Colonic mucosa (tissue), 4 donors: ENCODE data around the gene PLPPR1. TPM values are rescaled to one million over a fixed set of nuclear protein-coding genes. Genes with fewer than 3 reads are reported as not detected.
"Not testable (repeated sequence)": the region's sequence is repeated elsewhere in the genome, so short reads cannot be mapped to it uniquely, and the experiment has no call there.

Experiments
- DNase-seq: peaks from one replicate; pipeline ENCODE4 v3.0.0-alpha.2; 2020
- H3K27ac ChIP-seq: fragments of 200-600 bp; one replicate; pipeline ENCODE4 v1.8.0; 2021
- H3K27me3 ChIP-seq: fragments of 200-600 bp; one replicate; pipeline ENCODE4 v1.8.0; 2021
- H3K36me3 ChIP-seq: fragments of 200-600 bp; one replicate; pipeline ENCODE4 v1.8.0; 2021
- H3K4me1 ChIP-seq: fragments of 200-600 bp; one replicate; pipeline ENCODE4 v1.8.0; 2021; ENCODE audit warnings: mild to moderate bottlenecking
- H3K4me3 ChIP-seq: fragments of 200-600 bp; one replicate; pipeline ENCODE4 v1.8.0; 2021
- H3K9ac ChIP-seq, 2 donors: one replicate each; pipeline ENCODE4 v1.7.0; 2013; ENCODE audit warnings: control low read depth in 2 of 2, low read depth in 2 of 2, low read length in 2 of 2
- H3K9me3 ChIP-seq: fragments of 200-600 bp; one replicate; pipeline ENCODE4 v1.8.0; 2021
- CTCF ChIP-seq: fragments of 200-600 bp; IDR thresholded peaks from one replicate; pipeline ENCODE4 v1.8.0; 2022; ENCODE audit warnings: antibody characterized with exemption, mild to moderate bottlenecking
- intact Hi-C: fragments of 100-400 bp; cut with DNase I; formaldehyde crosslinking; loops from one replicate; pipeline ENCODE4 v1.14.1; 2022
- total RNA-seq, 2 donors: library from RNA; stranded (reverse); fragmentation: NEBNext Ultra II Directional in 1 of 2; extraction: Animal tissue kit (Norgen Biotek cat#: 25700) in 1 of 2; gene quantifications; one replicate each; pipeline ENCODE4 v1.2.1, GENCODE V29; 2021
- donor health status: healthy.
- donor health status: DM: no; HTN: no; CAD: no.
- donor health status: DM: no; HTN: no; CAD: no.

Gene PLPPR1
- total RNA-seq, 2 donors from 2014 or later = 0.25 to 0.69 TPM

- DNase-seq = no peak
- Histone ChIP-seq H3K4me1 (no peaks in the 10 kb centered on the region), H3K27ac (no peak overlapping the region), H3K9ac (no peak overlapping the region), H3K27me3 (peaks cover 14% of the 10 kb centered on the region), H3K36me3 (no peaks in the 10 kb centered on the region), H3K9me3 (no peaks in the 10 kb centered on the region), H3K4me3 (no peak overlapping the region)
- intact Hi-C loops = no loop called here
- TF ChIP-seq CTCF = no peak
Observed at GRCh38 chr9:101034222-101034621, 5.7 kb downstream of the PLPPR1 start.

DNA sequence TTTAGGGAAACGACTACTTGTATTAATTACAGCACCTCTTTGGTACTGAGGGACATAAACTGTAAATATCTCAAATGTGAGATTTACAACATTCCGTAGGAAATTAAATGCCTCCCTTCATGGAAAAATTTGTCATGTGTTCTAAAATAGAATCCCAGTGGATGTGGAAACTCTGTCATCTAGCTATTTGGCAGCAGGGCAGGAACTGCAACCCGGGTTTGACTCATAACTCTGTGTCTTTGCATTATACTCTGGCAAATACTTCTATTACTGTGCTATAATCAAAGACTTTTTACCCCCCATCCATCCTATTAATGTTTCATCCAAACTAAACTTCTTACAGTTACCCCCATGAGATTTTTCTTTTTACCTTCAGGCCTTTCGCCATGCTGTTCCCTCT is 6.6 kb downstream of the PLPPR1 start:
- no peaks in the 10 kb centered on the region for H3K4me1 ChIP-seq
- no peak overlapping the region for H3K9ac ChIP-seq
- no peak for DNase-seq
- peaks cover 5% of the 10 kb centered on the region for H3K27me3 ChIP-seq
- H3K4me3 ChIP-seq = no peak overlapping the region
- no peaks in the 10 kb centered on the region for H3K36me3 ChIP-seq
- intact Hi-C loops = no loop called here
- H3K9me3 ChIP-seq = no peaks in the 10 kb centered on the region
- no peak overlapping the region for H3K27ac ChIP-seq
- TF ChIP-seq CTCF = no peak

DNA sequence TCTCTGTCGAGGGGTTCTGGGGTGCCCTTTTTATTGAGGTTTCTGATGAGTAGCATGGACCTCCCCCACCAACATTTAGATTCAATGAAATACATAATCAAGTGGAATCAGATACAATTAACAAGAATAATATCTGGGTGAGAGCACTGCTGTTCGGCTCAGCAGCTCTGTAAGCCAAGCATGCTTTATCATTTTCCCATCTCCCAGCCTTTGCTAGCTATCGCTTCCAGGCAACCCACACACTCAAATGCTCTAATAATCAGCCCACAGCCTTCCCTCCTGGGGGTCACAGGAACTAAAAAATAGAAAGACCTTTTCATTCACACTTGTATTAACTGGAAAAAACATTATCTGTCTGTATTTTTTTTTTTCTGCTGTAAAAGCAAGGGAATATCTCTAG is 8.9 kb downstream of the PLPPR1 start:
- no peak for TF ChIP-seq CTCF
- no peak for DNase-seq
- no peak overlapping the region for H3K4me3 ChIP-seq
- intact Hi-C loops = no loop called here
- no peaks in the 10 kb centered on the region for H3K27me3 ChIP-seq
- no peak overlapping the region for H3K9ac ChIP-seq
- H3K36me3 ChIP-seq = no peaks in the 10 kb centered on the region
- no peak overlapping the region for H3K27ac ChIP-seq
- no peaks in the 10 kb centered on the region for H3K4me1 ChIP-seq
- no peaks in the 10 kb centered on the region for H3K9me3 ChIP-seq

DNA sequence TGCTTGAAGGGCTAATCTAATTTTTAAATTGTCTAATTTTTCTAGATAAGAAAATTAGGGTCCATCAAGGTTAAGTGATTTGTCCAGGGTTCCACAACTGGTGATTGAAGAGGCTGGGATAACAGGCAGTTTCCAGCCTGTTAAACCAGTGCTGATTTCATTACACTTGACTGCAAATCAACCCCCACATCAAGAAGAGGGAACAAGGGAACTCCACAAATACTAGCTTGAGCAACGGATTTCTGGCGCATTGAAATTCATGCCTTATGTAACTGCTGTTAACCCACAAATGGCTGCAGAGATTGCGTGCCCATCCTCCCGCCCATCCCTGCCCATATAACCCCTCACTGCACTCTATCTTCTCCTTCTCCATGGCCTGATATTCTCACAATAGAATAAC is 10.0 kb downstream of the PLPPR1 start:
- Histone ChIP-seq H3K4me1 (no peaks in the 10 kb centered on the region), H3K27me3 (no peaks in the 10 kb centered on the region), H3K4me3 (no peak overlapping the region), H3K36me3 (no peaks in the 10 kb centered on the region), H3K9ac (no peak overlapping the region), H3K9me3 (no peaks in the 10 kb centered on the region), H3K27ac (no peak overlapping the region)
- intact Hi-C loops = no loop called here
- TF ChIP-seq CTCF = no peak
- DNase-seq = no peak

GRCh38 chr9:101039581-101039980 is 11.1 kb downstream of the PLPPR1 start:
- H3K27me3 ChIP-seq, H3K4me3 ChIP-seq, H3K36me3 ChIP-seq, H3K27ac ChIP-seq, H3K9me3 ChIP-seq, DNase-seq, intact Hi-C loops, H3K4me1 ChIP-seq, H3K9ac ChIP-seq: not testable (repeated sequence)

DNA sequence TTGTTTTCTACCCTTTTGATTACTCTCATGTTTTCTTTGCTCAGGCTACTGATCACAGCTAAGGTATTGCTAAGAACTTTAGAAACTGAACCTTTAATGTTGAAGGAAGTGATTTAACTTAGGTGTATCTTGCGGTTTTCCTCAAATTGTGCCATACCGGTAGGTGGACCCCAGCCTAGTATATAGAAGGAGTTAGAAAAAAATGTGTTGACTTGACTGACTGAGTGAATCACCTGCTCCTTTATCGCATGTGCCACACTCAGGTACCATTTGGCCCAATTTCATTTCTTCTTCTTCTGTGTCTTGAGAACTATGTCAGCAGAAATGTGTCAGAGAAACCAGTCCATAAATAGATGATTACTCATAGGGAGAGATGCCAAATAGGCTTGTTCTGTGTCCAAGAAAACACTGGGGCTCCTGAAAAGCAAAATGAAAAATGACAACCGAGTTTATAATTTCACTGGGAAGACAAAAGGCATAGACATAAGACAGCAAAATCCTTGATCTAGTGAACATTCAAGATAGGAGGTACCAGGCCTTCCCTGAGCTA is 19.4 kb downstream of the PLPPR1 start:
- Histone ChIP-seq H3K4me1 (no peaks in the 10 kb centered on the region), H3K36me3 (no peaks in the 10 kb centered on the region), H3K27ac (no peak overlapping the region), H3K27me3 (no peaks in the 10 kb centered on the region), H3K4me3 (no peak overlapping the region), H3K9me3 (no peaks in the 10 kb centered on the region), H3K9ac (no peak overlapping the region)
- no peak for TF ChIP-seq CTCF
- no peak for DNase-seq
- intact Hi-C loops = no loop called here
